SK-N-SH (cell line): ENCODE measurements around the gene ARHGEF4. TPM values are rescaled to one million over a fixed set of nuclear protein-coding genes. Genes with fewer than 3 reads are reported as not detected.

Source experiments
- CTCF ChIA-PET: fragments of 300-600, 350-600 bp; formaldehyde crosslinking; extraction: SDS; loops from one replicate; lab custom pipeline; 2021; lab: Yijun Ruan, JAX
- POLR2A ChIA-PET: fragments of 350-600 bp; sonication (Branson Sonifier 250); formaldehyde crosslinking; extraction: SDS; loops from one replicate; lab custom pipeline; 2020; ENCODE audit warnings: antibody characterized with exemption, inconsistent platforms; lab: Yijun Ruan, JAX
- DNase-seq: peaks from one replicate; pipeline ENCODE4 v3.0.0; 2012
- H2AFZ ChIP-seq: fragments of 200-600 bp; sonication (generic); 2 replicates; pipeline ENCODE4 v1.8.1; 2016; ENCODE audit warnings: antibody characterized with exemption, mild to moderate bottlenecking, low read depth
- H3F3A ChIP-seq: fragments of 200-600 bp; sonication (generic); replicated peaks from 2 replicates; pipeline ENCODE3; 2016; ENCODE audit warnings: antibody characterized with exemption, mild to moderate bottlenecking; ENCODE audit not compliant: insufficient read depth
- H3K27ac ChIP-seq, 2 experiments: fragments of 200-500 bp in 1 of 2; fragments of 200-600 bp in 1 of 2; sonication (Bioruptor generic) in 1 of 2; sonication (generic), shearing (Covaris generic) in 1 of 2; 2 replicates each; pipeline versions ENCODE4 v1.5.1 to v1.6.1; 2014 to 2016; ENCODE audit warnings: low read depth in 2 of 2, inconsistent platforms in 1 of 2, low read length in 1 of 2, mild to moderate bottlenecking in 1 of 2, mixed read lengths in 1 of 2
- H3K27me3 ChIP-seq: fragments of 200-600 bp; sonication (generic), shearing (Covaris generic); 2 replicates; pipeline ENCODE4 v1.6.1; 2016; ENCODE audit warnings: mixed run types; ENCODE audit not compliant: insufficient read depth
- H3K36me3 ChIP-seq, 2 experiments: fragments of 200-500 bp in 1 of 2; fragments of 200-600 bp in 1 of 2; sonication (Bioruptor generic) in 1 of 2; sonication (generic) in 1 of 2; replicated peaks in 1 of 2; 2 replicates each; pipeline versions ENCODE3 to v1.5.1; 2014 to 2016; ENCODE audit warnings: low read length in 1 of 2, mild to moderate bottlenecking in 1 of 2; ENCODE audit not compliant: insufficient read depth in 2 of 2, control insufficient read depth in 1 of 2
- H3K4me1 ChIP-seq, 2 experiments: fragments of 200-500 bp in 1 of 2; fragments of 200-600 bp in 1 of 2; sonication (Bioruptor generic) in 1 of 2; sonication (generic), shearing (Covaris generic) in 1 of 2; 2 replicates each; pipeline versions ENCODE4 v1.5.1 to v1.6.1; 2014 to 2016; ENCODE audit warnings: low read depth in 1 of 2, low read length in 1 of 2, mixed run types in 1 of 2; ENCODE audit not compliant: insufficient read depth in 2 of 2, control insufficient read depth in 1 of 2
- H3K4me2 ChIP-seq: fragments of 200-600 bp; sonication (generic), shearing (Covaris generic); 2 replicates; pipeline ENCODE4 v1.6.1; 2017; ENCODE audit warnings: mixed run types
- H3K4me3 ChIP-seq, 2 experiments: fragments of 200-500 bp in 1 of 2; fragments of 200-600 bp in 1 of 2; sonication (Bioruptor generic) in 1 of 2; sonication (generic), shearing (Covaris generic) in 1 of 2; 2 replicates each; pipeline versions ENCODE4 v1.5.1 to v1.8.1; 2014 to 2016; ENCODE audit warnings: low read depth in 2 of 2, inconsistent platforms in 1 of 2, low read length in 1 of 2, mild to moderate bottlenecking in 1 of 2, mixed read lengths in 1 of 2, moderate library complexity in 1 of 2
- H3K79me2 ChIP-seq: fragments of 200-600 bp; sonication (generic); 2 replicates; pipeline ENCODE4 v1.8.1; 2017; ENCODE audit warnings: mild to moderate bottlenecking; ENCODE audit not compliant: insufficient read depth
- H3K9ac ChIP-seq: fragments of 200-600 bp; sonication (generic); 2 replicates; pipeline ENCODE4 v1.6.1; 2017; ENCODE audit warnings: mixed run types
- H3K9me2 ChIP-seq: fragments of 200-600 bp; sonication (generic); 2 replicates; pipeline ENCODE4 v1.6.1; 2017; ENCODE audit warnings: mixed run types
- H3K9me3 ChIP-seq: fragments of 200-600 bp; sonication (generic); 2 replicates; pipeline ENCODE4 v1.6.1; 2017; ENCODE audit warnings: mixed run types, mild to moderate bottlenecking, moderate library complexity
- H4K20me1 ChIP-seq: fragments of 200-600 bp; sonication (generic); 2 replicates; pipeline ENCODE4 v1.6.1; 2017; ENCODE audit warnings: mild to moderate bottlenecking, mixed run types; ENCODE audit not compliant: insufficient read depth
- CHD2 ChIP-seq: fragments of 150-350 bp; IDR thresholded peaks from 2 replicates; pipeline ENCODE4 v1.6.1; 2018; ENCODE audit warnings: low read length; ENCODE audit not compliant: partially characterized antibody
- ELF1 ChIP-seq: IDR thresholded peaks from 2 replicates; pipeline ENCODE4 v1.4.0; 2012
- FOSL2 ChIP-seq: IDR thresholded peaks from 2 replicates; pipeline ENCODE4 v1.4.0; 2012; ENCODE audit warnings: low read depth, mild to moderate bottlenecking, moderate library complexity, borderline replicate concordance
- FOXM1 ChIP-seq: IDR thresholded peaks from 2 replicates; pipeline ENCODE4 v1.4.0; 2012; ENCODE audit warnings: low read depth, mild to moderate bottlenecking
- JUND ChIP-seq: IDR thresholded peaks from 2 replicates; pipeline ENCODE4 v1.4.0; 2012
- MEF2A ChIP-seq: IDR thresholded peaks from 2 replicates; pipeline ENCODE4 v1.4.0; 2012; ENCODE audit warnings: low read depth, borderline replicate concordance
- MXI1 ChIP-seq: IDR thresholded peaks from 2 replicates; pipeline ENCODE4 v1.6.1; 2012; ENCODE audit warnings: mild to moderate bottlenecking, low read depth, low read length, improper control_type of control experiment
- NFIC ChIP-seq: IDR thresholded peaks from 2 replicates; pipeline ENCODE4 v1.4.0; 2012; ENCODE audit warnings: borderline replicate concordance
- NRF1 ChIP-seq: IDR thresholded peaks from 2 replicates; pipeline ENCODE4 v1.6.1; 2012; ENCODE audit warnings: low read depth, mild to moderate bottlenecking, low read length
- POLR2AphosphoS5 ChIP-seq: IDR thresholded peaks from 2 replicates; pipeline ENCODE4 v1.6.1; 2012; ENCODE audit warnings: low read depth, low read length
- RAD21 ChIP-seq: IDR thresholded peaks from 2 replicates; pipeline ENCODE4 v1.6.1; 2012; ENCODE audit warnings: mild to moderate bottlenecking, low read length
- RCOR1 ChIP-seq: fragments of 150-350 bp; IDR thresholded peaks from 2 replicates; pipeline ENCODE4 v1.6.1; 2017; ENCODE audit warnings: antibody characterized with exemption, low read length
- RFX5 ChIP-seq: IDR thresholded peaks from 2 replicates; pipeline ENCODE4 v1.6.1; 2012; ENCODE audit warnings: mild to moderate bottlenecking, improper control_type of control experiment, low read length
- SIN3A ChIP-seq: IDR thresholded peaks from 2 replicates; pipeline ENCODE4 v1.6.1; 2012; ENCODE audit warnings: low read depth, mild to moderate bottlenecking, low read length, moderate library complexity, borderline replicate concordance
- SMC3 ChIP-seq: IDR thresholded peaks from 2 replicates; pipeline ENCODE4 v1.6.1; 2012; ENCODE audit warnings: low read depth, low read length, improper control_type of control experiment
- TAF1 ChIP-seq: IDR thresholded peaks from 2 replicates; pipeline ENCODE4 v1.6.1; 2012; ENCODE audit warnings: low read depth, mild to moderate bottlenecking, low read length, moderate library complexity, borderline replicate concordance
- WGBS: methylation state at CpG from one replicate; pipeline ENCODE4 v1.1.6; 2017; ENCODE audit warnings: low lambda C conversion rate; 5-methylcytosine and 5-hydroxymethylcytosine counted together
- polyA plus RNA-seq, 3 experiments: library from polyadenylated mRNA; depleted of rRNA; stranded (reverse); fragments of >200 nt; gene quantifications; 2 replicates each; pipeline ENCODE4 v1.2.3, GENCODE V29; 2012
- TF ChIP-seq, protein P1 (sequence below): IDR thresholded peaks from 2 replicates; pipeline ENCODE4 v1.6.1; 2012; ENCODE audit warnings: mild to moderate bottlenecking, low read depth, low read length, moderate library complexity
- TF ChIP-seq, protein P2 (sequence below): IDR thresholded peaks from 2 replicates; pipeline ENCODE4 v1.4.0; 2012; ENCODE audit warnings: low read depth
- TF ChIP-seq, protein P3 (sequence below): IDR thresholded peaks from 2 replicates; pipeline ENCODE4 v1.4.0; 2012; ENCODE audit warnings: low read depth, borderline replicate concordance
- TF ChIP-seq, protein P4 (sequence below): IDR thresholded peaks from 2 replicates; pipeline ENCODE4 v1.4.0; 2012; ENCODE audit warnings: low read depth, borderline replicate concordance

ARHGEF4 gene
- polyA plus RNA-seq, 1 of the 3 experiments (the other 2 are of a cell fraction): 2.3 TPM

DNA sequence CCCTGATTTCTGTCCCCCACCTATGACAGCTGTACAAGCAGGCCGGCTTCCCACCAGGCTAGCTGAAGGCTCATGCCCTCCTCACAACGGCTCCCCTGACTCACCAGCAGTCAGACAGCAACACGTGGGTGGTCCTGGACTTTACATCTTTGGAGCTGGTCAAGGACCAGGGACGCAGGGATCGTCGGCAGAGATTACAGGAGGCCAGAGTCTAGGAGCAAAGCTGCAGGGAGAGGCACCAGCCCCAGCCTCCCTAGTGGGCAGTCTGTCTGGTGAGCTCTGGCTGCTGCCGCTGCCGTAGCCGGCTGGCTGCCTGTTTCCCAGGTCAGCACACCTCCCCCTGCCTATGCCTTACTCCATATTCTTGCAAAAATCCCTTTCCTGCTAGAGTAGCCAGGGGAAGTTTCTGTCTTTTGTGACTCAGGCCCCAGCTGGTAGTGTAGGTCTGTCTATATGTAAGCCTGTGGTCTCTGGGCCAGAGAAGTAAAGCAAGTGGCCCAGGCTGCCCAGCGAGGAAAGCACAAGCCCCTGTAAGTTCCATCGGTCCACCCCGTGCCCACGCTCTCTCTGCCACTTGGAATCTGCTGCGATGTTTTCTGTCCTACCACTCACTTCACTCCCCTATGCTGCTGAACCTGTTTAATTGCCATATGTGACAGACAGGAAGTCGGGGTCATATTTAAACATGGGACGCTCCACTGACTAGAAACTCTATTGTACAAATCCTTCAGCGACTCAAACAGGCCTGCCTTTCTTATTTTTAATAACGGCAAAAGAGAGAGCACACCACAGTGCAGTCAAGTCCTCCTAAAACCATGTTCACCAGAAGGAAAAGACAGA lies 2.4 kb upstream of the ARHGEF4 start:
- Histone ChIP-seq H3K9ac (no peak overlapping the region), H3K9me2 (no peaks in the 10 kb centered on the region), H3K4me3 (no peak overlapping the region), H3K27ac (no peak overlapping the region), H3K36me3 (no peaks in the 10 kb centered on the region), H3K79me2 (no peaks in the 10 kb centered on the region), H3F3A (no peaks in the 10 kb centered on the region), H3K4me2 (no peak overlapping the region), H3K4me1 (no peaks in the 10 kb centered on the region), H3K9me3 (no peaks in the 10 kb centered on the region), H4K20me1 (no peaks in the 10 kb centered on the region), H2AFZ (no peak overlapping the region), H3K27me3 (no peaks in the 10 kb centered on the region; the same call in 1 of the 2 replicates)
- 68% methylated on average over 12 of the region's 18 CpGs for WGBS
- DNase-seq: no peak
- TF ChIP-seq CHD2: no peak
- TF ChIP-seq SIN3A: no peak
- TF ChIP-seq RAD21: no peak
- no peak for TF ChIP-seq FOSL2
- no peak for TF ChIP-seq RFX5
- no peak for TF ChIP-seq MXI1
- no peak for TF ChIP-seq FOXM1
- TF ChIP-seq NFIC: no peak
- TF ChIP-seq, protein P1, sequence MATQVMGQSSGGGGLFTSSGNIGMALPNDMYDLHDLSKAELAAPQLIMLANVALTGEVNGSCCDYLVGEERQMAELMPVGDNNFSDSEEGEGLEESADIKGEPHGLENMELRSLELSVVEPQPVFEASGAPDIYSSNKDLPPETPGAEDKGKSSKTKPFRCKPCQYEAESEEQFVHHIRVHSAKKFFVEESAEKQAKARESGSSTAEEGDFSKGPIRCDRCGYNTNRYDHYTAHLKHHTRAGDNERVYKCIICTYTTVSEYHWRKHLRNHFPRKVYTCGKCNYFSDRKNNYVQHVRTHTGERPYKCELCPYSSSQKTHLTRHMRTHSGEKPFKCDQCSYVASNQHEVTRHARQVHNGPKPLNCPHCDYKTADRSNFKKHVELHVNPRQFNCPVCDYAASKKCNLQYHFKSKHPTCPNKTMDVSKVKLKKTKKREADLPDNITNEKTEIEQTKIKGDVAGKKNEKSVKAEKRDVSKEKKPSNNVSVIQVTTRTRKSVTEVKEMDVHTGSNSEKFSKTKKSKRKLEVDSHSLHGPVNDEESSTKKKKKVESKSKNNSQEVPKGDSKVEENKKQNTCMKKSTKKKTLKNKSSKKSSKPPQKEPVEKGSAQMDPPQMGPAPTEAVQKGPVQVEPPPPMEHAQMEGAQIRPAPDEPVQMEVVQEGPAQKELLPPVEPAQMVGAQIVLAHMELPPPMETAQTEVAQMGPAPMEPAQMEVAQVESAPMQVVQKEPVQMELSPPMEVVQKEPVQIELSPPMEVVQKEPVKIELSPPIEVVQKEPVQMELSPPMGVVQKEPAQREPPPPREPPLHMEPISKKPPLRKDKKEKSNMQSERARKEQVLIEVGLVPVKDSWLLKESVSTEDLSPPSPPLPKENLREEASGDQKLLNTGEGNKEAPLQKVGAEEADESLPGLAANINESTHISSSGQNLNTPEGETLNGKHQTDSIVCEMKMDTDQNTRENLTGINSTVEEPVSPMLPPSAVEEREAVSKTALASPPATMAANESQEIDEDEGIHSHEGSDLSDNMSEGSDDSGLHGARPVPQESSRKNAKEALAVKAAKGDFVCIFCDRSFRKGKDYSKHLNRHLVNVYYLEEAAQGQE: no peak
- TF ChIP-seq JUND: no peak
- no peak for TF ChIP-seq RCOR1
- no peak for TF ChIP-seq ELF1
- TF ChIP-seq MEF2A: no peak
- no peak for TF ChIP-seq TAF1
- no peak for TF ChIP-seq SMC3
- no peak for TF ChIP-seq POLR2AphosphoS5
- TF ChIP-seq, protein P2, sequence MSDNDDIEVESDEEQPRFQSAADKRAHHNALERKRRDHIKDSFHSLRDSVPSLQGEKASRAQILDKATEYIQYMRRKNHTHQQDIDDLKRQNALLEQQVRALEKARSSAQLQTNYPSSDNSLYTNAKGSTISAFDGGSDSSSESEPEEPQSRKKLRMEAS: no peak
- TF ChIP-seq, protein P3, sequence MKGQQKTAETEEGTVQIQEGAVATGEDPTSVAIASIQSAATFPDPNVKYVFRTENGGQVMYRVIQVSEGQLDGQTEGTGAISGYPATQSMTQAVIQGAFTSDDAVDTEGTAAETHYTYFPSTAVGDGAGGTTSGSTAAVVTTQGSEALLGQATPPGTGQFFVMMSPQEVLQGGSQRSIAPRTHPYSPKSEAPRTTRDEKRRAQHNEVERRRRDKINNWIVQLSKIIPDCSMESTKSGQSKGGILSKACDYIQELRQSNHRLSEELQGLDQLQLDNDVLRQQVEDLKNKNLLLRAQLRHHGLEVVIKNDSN: no peak
- TF ChIP-seq NRF1: no peak
- TF ChIP-seq, protein P4, sequence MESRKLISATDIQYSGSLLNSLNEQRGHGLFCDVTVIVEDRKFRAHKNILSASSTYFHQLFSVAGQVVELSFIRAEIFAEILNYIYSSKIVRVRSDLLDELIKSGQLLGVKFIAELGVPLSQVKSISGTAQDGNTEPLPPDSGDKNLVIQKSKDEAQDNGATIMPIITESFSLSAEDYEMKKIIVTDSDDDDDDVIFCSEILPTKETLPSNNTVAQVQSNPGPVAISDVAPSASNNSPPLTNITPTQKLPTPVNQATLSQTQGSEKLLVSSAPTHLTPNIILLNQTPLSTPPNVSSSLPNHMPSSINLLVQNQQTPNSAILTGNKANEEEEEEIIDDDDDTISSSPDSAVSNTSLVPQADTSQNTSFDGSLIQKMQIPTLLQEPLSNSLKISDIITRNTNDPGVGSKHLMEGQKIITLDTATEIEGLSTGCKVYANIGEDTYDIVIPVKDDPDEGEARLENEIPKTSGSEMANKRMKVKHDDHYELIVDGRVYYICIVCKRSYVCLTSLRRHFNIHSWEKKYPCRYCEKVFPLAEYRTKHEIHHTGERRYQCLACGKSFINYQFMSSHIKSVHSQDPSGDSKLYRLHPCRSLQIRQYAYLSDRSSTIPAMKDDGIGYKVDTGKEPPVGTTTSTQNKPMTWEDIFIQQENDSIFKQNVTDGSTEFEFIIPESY: no peak
- POLR2A ChIA-PET: no interaction called here
- CTCF ChIA-PET: interaction anchor here (1.0 kb wide), 1 partner anchor 42 kb away, joined by 3 read pairs; no protein-coding TSS in a partner anchor
